ENCODE measurements around the gene PPP6R2. TPM values are rescaled to one million over a fixed set of nuclear protein-coding genes. Genes with fewer than 3 reads are reported as not detected.

The PPP6R2 gene
- total and polyA plus RNA-seq, 7 experiments from 2014 or later: 17.0 to 88.1 (median 63.9) TPM

DNA sequence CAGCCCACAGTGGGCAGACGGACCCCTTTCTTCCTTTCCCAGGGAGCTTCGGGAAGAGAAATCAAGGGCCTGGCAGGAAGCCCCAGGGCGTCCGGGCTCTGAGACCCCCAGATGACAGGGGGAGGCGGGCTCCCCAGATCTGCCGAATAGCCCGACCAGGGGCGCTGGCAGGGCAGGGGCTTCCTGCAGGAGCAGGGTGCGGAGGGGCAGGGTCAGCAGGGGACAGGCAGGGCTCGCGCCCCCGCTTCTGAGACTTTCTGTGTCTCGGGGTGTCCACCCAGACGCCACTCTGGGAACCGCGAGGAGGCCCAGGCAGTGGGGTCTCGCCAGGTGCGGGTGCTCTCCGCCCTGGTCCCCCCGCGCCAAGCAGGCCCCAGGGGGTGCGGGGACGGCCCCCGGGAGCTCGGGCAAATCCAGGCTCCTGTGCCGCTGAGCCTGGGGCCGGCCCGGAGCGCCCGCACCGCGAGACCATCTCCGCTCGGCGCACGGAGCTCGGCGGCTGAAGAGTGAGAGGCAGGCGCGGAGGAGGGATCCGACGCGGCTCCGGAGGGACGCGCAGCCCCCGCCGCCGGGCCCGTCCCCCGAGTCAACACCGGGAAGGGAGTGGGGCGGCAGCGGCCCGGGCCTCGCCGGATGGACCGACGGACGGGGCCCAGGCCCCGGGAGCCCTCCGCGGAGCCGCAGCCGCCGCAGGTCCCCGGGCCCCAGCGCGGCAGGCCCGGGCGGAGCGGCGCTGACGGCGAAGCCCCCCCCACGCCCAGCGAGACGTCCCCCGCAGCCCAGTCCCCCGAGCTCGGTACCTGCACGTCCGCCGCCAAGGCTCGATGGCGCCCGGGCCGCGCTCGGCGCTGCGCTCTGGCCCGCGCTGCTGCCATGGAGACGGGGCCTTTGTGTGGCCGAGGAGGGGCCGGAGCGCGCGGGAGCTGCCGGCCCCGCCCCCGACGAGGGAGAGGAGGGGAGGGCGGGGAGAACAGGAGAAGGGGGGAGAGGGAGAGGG is 36.1 kb upstream of the PPP6R2 start, which contains the start of gene PLXNB2:
Gene PLXNB2, minus strand, starts transcription at position 894 of the 997 bp plus-strand sequence. CDS start 17,062 bp downstream, outside the sequence.
- Mint-ChIP-seq H3K4me1 (peaks cover 0 to 17% (median 7%) of the 10 kb centered on the region in 7 donors), H3K4me3 (peak within 1 kb of the TSS in 5 of 10 donors; percentile 25 to 70 (median 44)), H3K27me3 (peaks cover 6 to 18% (median 13%) of the 10 kb centered on the region in 5 donors), H3K9me3 (peaks cover 0 to 1% (median 0%) of the 10 kb centered on the region in 11 donors), H3K27ac (no peak within 1 kb of the TSS), H3K36me3 (no peaks in the 10 kb centered on the region)
- H3K9me3 ChIP-seq (ENCODE audit: control insufficient read depth in 2 of 3, low read length in 3 of 3): no peaks in the 10 kb centered on the region
- ChIA-PET CTCF (no interaction called here), POLR2A (no interaction called here)
- no peak within 1 kb of the TSS for H3K27ac ChIP-seq (ENCODE audit: low read depth, low read length)
- peaks cover 0 to 5% of the 10 kb centered on the region in 2 donors for H3K4me1 ChIP-seq (ENCODE audit: control insufficient read depth in 2 of 2, insufficient read depth in 2 of 2, low read length in 2 of 2)
- H3K4me3 ChIP-seq (ENCODE audit: low read length): no peak within 1 kb of the TSS
- DNase-seq (peak in 3 of 9 donors; percentile 12 to 47 (median 31)), ATAC-seq (peak; percentile 22)
- no peaks in the 10 kb centered on the region for H3K36me3 ChIP-seq (ENCODE audit: control insufficient read depth in 2 of 3, insufficient read depth in 3 of 3, low read length in 3 of 3)
- H3K27me3 ChIP-seq (ENCODE audit: control insufficient read depth in 2 of 2, insufficient read depth in 2 of 2, low read length in 2 of 2): peaks cover 0 to 4% of the 10 kb centered on the region in 2 donors
- intact Hi-C loops (cut with micrococcal nuclease): loop anchor here in 1 of 2 donors (5.0 kb wide), 1 partner anchor 35 kb away; the partner anchor contains the start of gene MAPK11

DNA sequence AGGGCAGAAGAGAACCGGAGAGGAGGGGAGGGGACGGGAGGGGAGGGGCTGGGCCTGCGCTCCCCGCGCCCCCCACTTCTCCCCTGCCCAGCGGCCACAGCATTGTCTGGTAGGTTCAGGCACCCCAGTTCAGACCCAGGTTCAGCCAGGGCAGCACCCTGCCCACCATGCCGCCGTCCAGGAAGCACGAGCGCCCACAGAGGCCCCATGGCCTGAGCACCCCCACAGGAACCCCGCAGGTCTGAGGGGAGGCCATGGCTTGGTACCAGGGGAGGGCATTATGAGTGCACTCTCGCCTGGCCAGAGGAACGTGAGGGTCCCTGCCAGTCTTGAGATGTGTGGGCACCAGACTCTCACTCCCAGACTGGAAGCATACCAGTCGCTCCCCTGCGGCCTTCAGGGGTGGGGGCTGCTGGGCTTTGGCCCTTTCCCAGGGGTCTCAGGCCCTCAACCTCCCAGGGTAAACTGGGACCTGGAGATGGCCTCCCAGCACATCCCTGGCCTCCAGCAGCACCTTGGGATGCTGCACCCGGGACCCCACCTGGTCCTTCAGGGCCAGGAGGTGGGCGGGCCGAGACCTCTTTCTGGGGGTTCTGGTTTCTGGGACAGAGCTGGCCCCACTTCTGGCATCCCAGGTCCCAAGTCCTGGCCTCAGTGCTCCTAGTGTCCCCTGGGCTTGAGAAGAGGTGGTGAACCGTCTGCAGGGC is 35.1 kb upstream of the PPP6R2 start:
- H3K27ac Mint-ChIP-seq: no peak overlapping the region
- intact Hi-C loops (cut with micrococcal nuclease): loop anchor here in 1 of 2 donors (5.0 kb wide), 1 partner anchor 36 kb away; the partner anchor contains the start of gene MAPK11

DNA sequence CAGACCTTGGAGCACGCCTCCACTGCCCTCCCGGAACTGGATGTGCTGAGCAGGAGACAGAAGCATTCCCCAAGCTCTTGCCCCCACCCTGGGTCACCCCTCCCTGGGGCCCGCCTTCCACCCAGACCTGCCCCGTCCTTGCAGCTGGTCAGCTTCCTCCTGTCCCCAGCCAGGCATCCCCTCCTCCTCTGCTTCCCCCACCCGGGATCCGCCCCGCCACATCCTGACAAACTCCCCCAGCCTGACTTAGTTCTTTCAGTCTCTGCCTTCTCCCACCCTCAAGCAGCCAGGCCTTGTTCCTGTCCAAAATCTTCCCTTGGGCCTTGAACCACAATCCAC is 34.6 kb upstream of the PPP6R2 start:
- Histone ChIP-seq H3K27ac (ENCODE audit: low read depth, low read length) (no peak overlapping the region), H3K4me3 (ENCODE audit: low read length) (no peak overlapping the region), H3K36me3 (ENCODE audit: control insufficient read depth in 2 of 3, insufficient read depth in 3 of 3, low read length in 3 of 3) (no peaks in the 10 kb centered on the region), H3K9me3 (ENCODE audit: control insufficient read depth in 2 of 3, low read length in 3 of 3) (no peaks in the 10 kb centered on the region), H3K27me3 (ENCODE audit: control insufficient read depth in 2 of 2, insufficient read depth in 2 of 2, low read length in 2 of 2) (peaks cover 0 to 4% of the 10 kb centered on the region in 2 donors), H3K4me1 (ENCODE audit: control insufficient read depth in 2 of 2, insufficient read depth in 2 of 2, low read length in 2 of 2) (peaks cover under 1 to 6% of the 10 kb centered on the region in 2 donors)
- intact Hi-C loops (cut with micrococcal nuclease): loop anchor here in 1 of 2 donors (5.0 kb wide), 1 partner anchor 36 kb away; the partner anchor contains the start of gene MAPK11
- ChIA-PET POLR2A (no interaction called here), CTCF (no interaction called here)
- ATAC-seq (no peak), DNase-seq (no peak)
- Mint-ChIP-seq H3K36me3 (no peaks in the 10 kb centered on the region), H3K27ac (peak overlapping the region in 1 of 9 donors; percentile 14), H3K27me3 (peaks cover 6 to 17% (median 13%) of the 10 kb centered on the region in 5 donors), H3K9me3 (peaks cover 0 to 1% (median 0%) of the 10 kb centered on the region in 11 donors), H3K4me1 (peaks cover 0 to 17% (median 7%) of the 10 kb centered on the region in 7 donors), H3K4me3 (peak overlapping the region in 9 of 10 donors; percentile 18 to 79 (median 49))

More for the DNA sequence above, 35.1 kb upstream of the PPP6R2 start:
- Histone ChIP-seq H3K4me1 (ENCODE audit: control insufficient read depth in 2 of 2, insufficient read depth in 2 of 2, low read length in 2 of 2) (peaks cover 0 to 5% of the 10 kb centered on the region in 2 donors), H3K9me3 (ENCODE audit: control insufficient read depth in 2 of 3, low read length in 3 of 3) (no peaks in the 10 kb centered on the region), H3K27ac (ENCODE audit: low read depth, low read length) (no peak overlapping the region), H3K4me3 (ENCODE audit: low read length) (no peak overlapping the region), H3K27me3 (ENCODE audit: control insufficient read depth in 2 of 2, insufficient read depth in 2 of 2, low read length in 2 of 2) (peaks cover 0 to 4% of the 10 kb centered on the region in 2 donors), H3K36me3 (ENCODE audit: control insufficient read depth in 2 of 3, insufficient read depth in 3 of 3, low read length in 3 of 3) (no peaks in the 10 kb centered on the region)
- no peaks in the 10 kb centered on the region for H3K36me3 Mint-ChIP-seq
- ChIA-PET CTCF (no interaction called here), POLR2A (no interaction called here)
- H3K27me3 Mint-ChIP-seq: peaks cover 6 to 17% (median 13%) of the 10 kb centered on the region in 5 donors
- H3K9me3 Mint-ChIP-seq: peaks cover 0 to 1% (median 0%) of the 10 kb centered on the region in 11 donors
- H3K4me1 Mint-ChIP-seq: peaks cover 0 to 17% (median 7%) of the 10 kb centered on the region in 7 donors
- ATAC-seq (no peak), DNase-seq (no peak)
- peak overlapping the region in 4 of 10 donors; percentile 25 to 70 (median 42) for H3K4me3 Mint-ChIP-seq

DNA sequence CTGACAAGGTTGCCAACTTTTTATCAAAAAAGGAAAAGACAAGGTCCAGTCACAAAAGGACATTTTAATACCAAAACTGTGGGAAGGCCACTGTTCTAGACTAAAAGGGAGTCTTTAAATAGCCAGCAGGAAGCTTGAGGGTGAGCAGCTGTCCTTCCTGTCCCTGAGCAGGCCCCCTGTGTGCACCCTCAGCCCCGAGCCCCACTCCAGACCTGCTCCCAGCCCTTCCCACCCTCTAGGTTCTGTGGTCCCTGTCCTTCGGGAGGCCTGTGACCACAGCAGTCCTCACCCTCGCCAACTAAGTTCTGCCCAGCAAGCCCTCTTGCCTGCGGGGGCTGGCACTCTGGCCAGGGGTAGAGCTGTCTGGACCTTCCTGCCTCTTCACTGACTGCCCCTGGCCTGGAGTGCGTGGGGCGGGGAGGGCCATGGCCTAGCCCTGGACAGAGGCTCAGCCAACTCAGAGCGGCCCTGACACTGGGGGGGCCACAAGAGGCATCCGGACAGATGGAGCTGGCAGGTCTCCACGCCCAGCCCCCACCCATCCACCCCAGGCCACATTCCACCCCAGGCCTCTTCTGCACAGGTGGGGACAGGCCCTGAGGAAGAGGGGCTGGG is 34.0 kb upstream of the PPP6R2 start:
- peaks cover 6 to 16% (median 13%) of the 10 kb centered on the region in 5 donors for H3K27me3 Mint-ChIP-seq
- no peaks in the 10 kb centered on the region for H3K36me3 Mint-ChIP-seq
- no peak for ATAC-seq
- POLR2A ChIA-PET: no interaction called here
- H3K27ac Mint-ChIP-seq: peak overlapping the region in 1 of 9 donors; percentile 14
- Histone ChIP-seq H3K27ac (ENCODE audit: low read depth, low read length) (no peak overlapping the region), H3K36me3 (ENCODE audit: control insufficient read depth in 2 of 3, insufficient read depth in 3 of 3, low read length in 3 of 3) (no peaks in the 10 kb centered on the region), H3K4me3 (ENCODE audit: low read length) (no peak overlapping the region), H3K4me1 (ENCODE audit: control insufficient read depth in 2 of 2, insufficient read depth in 2 of 2, low read length in 2 of 2) (peaks cover 6 to 11% of the 10 kb centered on the region in 2 donors), H3K9me3 (ENCODE audit: control insufficient read depth in 2 of 3, low read length in 3 of 3) (no peaks in the 10 kb centered on the region), H3K27me3 (ENCODE audit: control insufficient read depth in 2 of 2, insufficient read depth in 2 of 2, low read length in 2 of 2) (peaks cover 0 to 4% of the 10 kb centered on the region in 2 donors)
- H3K4me3 Mint-ChIP-seq: peak overlapping the region in 9 of 10 donors; percentile 18 to 79 (median 49)
- H3K9me3 Mint-ChIP-seq: peaks cover 0 to 1% (median 0%) of the 10 kb centered on the region in 11 donors
- H3K4me1 Mint-ChIP-seq: peaks cover under 1 to 16% (median 9%) of the 10 kb centered on the region in 7 donors
- CTCF ChIA-PET: no interaction called here
- intact Hi-C loops (cut with micrococcal nuclease): loop anchor here in 1 of 2 donors (5.0 kb wide), 1 partner anchor 37 kb away; the partner anchor contains the start of gene MAPK11
- no peak for DNase-seq

DNA sequence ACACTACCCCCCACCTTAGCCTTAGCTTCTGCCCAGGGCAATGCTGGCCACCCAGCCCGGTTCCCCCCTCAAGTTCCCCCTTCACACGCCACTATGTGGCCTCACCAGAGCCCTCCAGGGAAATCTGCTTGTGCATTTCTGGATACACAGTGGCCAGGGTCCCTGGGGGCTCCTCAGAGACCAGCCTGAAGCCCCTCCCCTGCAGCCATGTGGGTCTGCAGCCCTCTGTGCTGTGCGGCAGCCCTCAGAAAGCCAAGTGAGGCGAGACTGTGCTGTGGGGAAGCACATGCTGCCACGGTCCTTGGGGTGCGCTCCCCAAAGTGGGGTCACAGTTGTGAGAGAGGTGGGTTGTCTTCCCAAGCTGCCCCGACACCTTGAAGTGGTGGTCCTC is 33.5 kb upstream of the PPP6R2 start:
- H3K4me3 Mint-ChIP-seq: peak overlapping the region in 2 of 10 donors; percentile 45
- intact Hi-C loops (cut with micrococcal nuclease): loop anchor here in 1 of 2 donors (5.0 kb wide), 1 partner anchor 37 kb away; the partner anchor contains the start of gene MAPK11
- DNase-seq (no peak), ATAC-seq (no peak)
- POLR2A ChIA-PET: no interaction called here
- H3K9me3 Mint-ChIP-seq: peaks cover 0 to 1% (median 0%) of the 10 kb centered on the region in 11 donors
- H3K27ac Mint-ChIP-seq: no peak overlapping the region
- H3K4me1 ChIP-seq (ENCODE audit: control insufficient read depth in 2 of 2, insufficient read depth in 2 of 2, low read length in 2 of 2): peaks cover 11 to 15% of the 10 kb centered on the region in 2 donors
- peaks cover 0 to 4% of the 10 kb centered on the region in 2 donors for H3K27me3 ChIP-seq (ENCODE audit: control insufficient read depth in 2 of 2, insufficient read depth in 2 of 2, low read length in 2 of 2)
- no peaks in the 10 kb centered on the region for H3K36me3 Mint-ChIP-seq
- H3K36me3 ChIP-seq (ENCODE audit: control insufficient read depth in 2 of 3, insufficient read depth in 3 of 3, low read length in 3 of 3): no peaks in the 10 kb centered on the region
- H3K27ac ChIP-seq (ENCODE audit: low read depth, low read length): no peak overlapping the region
- CTCF ChIA-PET: interaction anchor here (0.6 kb wide), 1 partner anchor 99 kb away, joined by 3 read pairs; no protein-coding TSS in a partner anchor
- peaks cover 6 to 13% (median 10%) of the 10 kb centered on the region in 5 donors for H3K27me3 Mint-ChIP-seq
- H3K4me1 Mint-ChIP-seq: peaks cover 6 to 19% (median 13%) of the 10 kb centered on the region in 7 donors
- no peaks in the 10 kb centered on the region for H3K9me3 ChIP-seq (ENCODE audit: control insufficient read depth in 2 of 3, low read length in 3 of 3)
- H3K4me3 ChIP-seq (ENCODE audit: low read length): no peak overlapping the region

Data from naive thymus-derived CD4-positive, alpha-beta T cell (primary cell).